HG03469 (cell line): Measurements from ENCODE around the gene RFX2.
"Not testable (repeated sequence)": the region's sequence is repeated elsewhere in the genome, so short reads cannot be mapped to it uniquely, and the experiment has no call there.

ENCODE experiments used
- ATAC-seq: cut with Tn5 transposase; IDR thresholded peaks from one replicate; pipeline ENCODE4 v1.9.1; 2021; ENCODE audit warnings: mild to moderate bottlenecking, moderate library complexity, moderate number of reproducible peaks; ENCODE audit not compliant: unreplicated experiment

The RFX2 gene

GRCh38 chr19:5974721-5975387 lies 135.4 kb downstream of the RFX2 start:
- no peak for ATAC-seq

- no peak for ATAC-seq
Observed at GRCh38 chr19:5973867-5974635, 136.2 kb downstream of the RFX2 start.

- ATAC-seq, result no peak
Observed at GRCh38 chr19:5973376-5973775, 136.9 kb downstream of the RFX2 start.

- no peak for ATAC-seq
Observed at GRCh38 chr19:5972355-5972731, 138.0 kb downstream of the RFX2 start.

GRCh38 chr19:5971714-5972354 lies 138.5 kb downstream of the RFX2 start:
- no peak for ATAC-seq

GRCh38 chr19:5969476-5969875 lies 140.8 kb downstream of the RFX2 start:
- no peak for ATAC-seq

- ATAC-seq, result no peak
Observed at GRCh38 chr19:5968431-5969373, 141.6 kb downstream of the RFX2 start.

- no peak for ATAC-seq
Observed at GRCh38 chr19:5967994-5968430, 142.3 kb downstream of the RFX2 start.

- ATAC-seq, result no peak
Observed at GRCh38 chr19:5967571-5967970, 142.7 kb downstream of the RFX2 start.

- no peak for ATAC-seq
Observed at GRCh38 chr19:5966941-5967340, 143.4 kb downstream of the RFX2 start.

GRCh38 chr19:5966215-5966614 lies 144.1 kb downstream of the RFX2 start:
- ATAC-seq, result no peak

- no peak for ATAC-seq
Observed at GRCh38 chr19:5964816-5965565, 145.3 kb downstream of the RFX2 start.

GRCh38 chr19:5963855-5964254 lies 146.4 kb downstream of the RFX2 start:
- no peak for ATAC-seq

GRCh38 chr19:5963259-5963658 lies 147.0 kb downstream of the RFX2 start:
- ATAC-seq, result not testable (repeated sequence)

GRCh38 chr19:5961969-5962945 lies 148.0 kb downstream of the RFX2 start:
- no peak for ATAC-seq

GRCh38 chr19:5961641-5961968 lies 148.7 kb downstream of the RFX2 start:
- not testable (repeated sequence) for ATAC-seq

GRCh38 chr19:5960005-5961001 lies 150.0 kb downstream of the RFX2 start:
- ATAC-seq, result no peak
